Measurements from ENCODE around the gene PALM.

Gene PALM

DNA sequence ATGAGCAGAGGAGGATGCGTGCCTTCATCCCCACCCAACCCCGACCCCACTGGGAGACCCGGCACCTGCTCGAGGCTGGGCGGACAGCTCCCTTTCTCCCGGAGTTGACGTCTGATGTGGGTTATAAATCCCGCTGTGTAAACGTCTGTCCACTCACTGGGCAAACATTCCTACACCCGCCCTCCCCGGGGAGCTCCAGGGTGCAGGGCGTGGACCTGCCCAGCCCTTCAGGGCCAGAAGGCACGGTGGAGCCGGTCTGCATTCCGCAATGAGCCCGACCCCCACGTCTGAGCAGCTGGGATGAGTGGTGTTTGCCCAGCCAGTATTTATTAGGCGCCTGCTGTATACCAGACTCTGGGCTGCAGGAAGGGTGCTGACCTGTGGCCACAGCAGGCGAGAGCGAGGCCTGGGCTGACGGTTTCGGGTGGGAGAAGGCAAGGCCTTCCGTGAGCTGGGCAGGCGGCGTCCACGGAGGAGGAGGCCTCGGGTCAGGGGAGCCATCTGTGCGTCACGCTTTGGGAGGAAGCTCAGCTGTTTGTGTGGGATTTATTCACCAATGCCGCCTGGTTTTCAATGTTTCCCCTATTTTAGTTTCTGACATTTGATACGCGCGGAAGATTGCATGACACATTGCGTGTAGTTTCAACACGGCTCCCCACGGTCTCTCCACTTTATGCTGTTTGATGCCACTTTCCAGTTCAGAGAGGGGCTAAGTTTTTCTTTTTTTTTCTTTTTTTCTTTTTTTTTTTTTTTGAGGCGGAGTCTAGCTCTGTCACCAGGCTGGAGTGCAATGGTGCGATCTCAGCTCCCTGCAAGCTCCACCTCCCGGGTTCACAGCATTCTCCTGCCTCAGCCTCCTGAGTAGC, 44.1 kb downstream of the PALM start:
- peak; percentile 91 for DNase-seq (ENCODE audit: low read depth)
- H3K4me3 ChIP-seq (ENCODE audit: low read depth, low read length), result peak overlapping the region; percentile 11
- TF ChIP-seq, protein P1, sequence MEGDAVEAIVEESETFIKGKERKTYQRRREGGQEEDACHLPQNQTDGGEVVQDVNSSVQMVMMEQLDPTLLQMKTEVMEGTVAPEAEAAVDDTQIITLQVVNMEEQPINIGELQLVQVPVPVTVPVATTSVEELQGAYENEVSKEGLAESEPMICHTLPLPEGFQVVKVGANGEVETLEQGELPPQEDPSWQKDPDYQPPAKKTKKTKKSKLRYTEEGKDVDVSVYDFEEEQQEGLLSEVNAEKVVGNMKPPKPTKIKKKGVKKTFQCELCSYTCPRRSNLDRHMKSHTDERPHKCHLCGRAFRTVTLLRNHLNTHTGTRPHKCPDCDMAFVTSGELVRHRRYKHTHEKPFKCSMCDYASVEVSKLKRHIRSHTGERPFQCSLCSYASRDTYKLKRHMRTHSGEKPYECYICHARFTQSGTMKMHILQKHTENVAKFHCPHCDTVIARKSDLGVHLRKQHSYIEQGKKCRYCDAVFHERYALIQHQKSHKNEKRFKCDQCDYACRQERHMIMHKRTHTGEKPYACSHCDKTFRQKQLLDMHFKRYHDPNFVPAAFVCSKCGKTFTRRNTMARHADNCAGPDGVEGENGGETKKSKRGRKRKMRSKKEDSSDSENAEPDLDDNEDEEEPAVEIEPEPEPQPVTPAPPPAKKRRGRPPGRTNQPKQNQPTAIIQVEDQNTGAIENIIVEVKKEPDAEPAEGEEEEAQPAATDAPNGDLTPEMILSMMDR (conservative IDR thresholded peaks at IDR 0.05; ENCODE audit: low read depth, low read length), result no peak

DNA sequence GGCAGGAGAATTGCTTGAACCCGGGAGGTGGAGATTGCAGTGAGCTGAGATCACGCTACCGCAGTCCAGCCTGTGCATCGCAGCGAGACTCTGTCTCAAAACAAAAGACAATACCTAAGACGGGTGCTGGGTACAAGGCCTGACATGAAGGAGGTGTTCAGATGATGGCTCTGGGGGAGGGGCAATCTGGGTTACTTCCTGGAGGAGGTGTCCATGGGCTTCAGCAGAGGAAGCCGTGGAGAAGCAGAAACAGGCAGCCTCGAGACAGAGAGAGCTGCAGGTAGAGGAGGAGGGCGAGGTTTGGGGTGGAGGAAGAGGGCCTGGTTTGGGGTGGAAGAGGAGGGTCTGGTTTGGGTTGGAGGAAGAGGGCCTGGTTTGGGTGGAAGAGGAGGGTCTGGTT, 45.8 kb downstream of the PALM start:
- TF ChIP-seq, protein P1 (conservative IDR thresholded peaks at IDR 0.05; ENCODE audit: low read depth, low read length), result no peak
- H3K4me3 ChIP-seq (ENCODE audit: low read depth, low read length), result no peak overlapping the region
- no peak for DNase-seq (ENCODE audit: low read depth)

DNA sequence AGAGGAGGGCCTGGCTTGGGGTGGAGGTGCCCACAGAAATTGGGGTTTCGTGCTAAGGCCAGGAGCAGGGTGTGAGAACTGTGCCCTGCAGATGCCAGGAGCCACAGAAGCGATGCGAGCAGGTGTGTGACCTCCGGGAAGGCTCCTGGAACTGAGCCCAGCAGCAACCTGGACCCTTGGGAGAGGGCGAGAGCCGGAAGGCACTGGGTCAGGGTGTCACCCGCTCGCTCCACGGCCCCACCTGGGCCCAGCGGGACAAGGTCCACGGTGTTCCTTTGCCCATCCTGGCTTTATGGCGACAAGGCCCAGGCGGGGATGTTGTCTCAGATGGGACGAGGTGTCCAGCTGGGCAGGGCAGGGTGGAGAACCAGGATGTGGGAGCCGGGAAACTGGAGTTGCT, 46.3 kb downstream of the PALM start:
- TF ChIP-seq, protein P1 (conservative IDR thresholded peaks at IDR 0.05; ENCODE audit: low read depth, low read length), result no peak
- DNase-seq (ENCODE audit: low read depth), result no peak

DNA sequence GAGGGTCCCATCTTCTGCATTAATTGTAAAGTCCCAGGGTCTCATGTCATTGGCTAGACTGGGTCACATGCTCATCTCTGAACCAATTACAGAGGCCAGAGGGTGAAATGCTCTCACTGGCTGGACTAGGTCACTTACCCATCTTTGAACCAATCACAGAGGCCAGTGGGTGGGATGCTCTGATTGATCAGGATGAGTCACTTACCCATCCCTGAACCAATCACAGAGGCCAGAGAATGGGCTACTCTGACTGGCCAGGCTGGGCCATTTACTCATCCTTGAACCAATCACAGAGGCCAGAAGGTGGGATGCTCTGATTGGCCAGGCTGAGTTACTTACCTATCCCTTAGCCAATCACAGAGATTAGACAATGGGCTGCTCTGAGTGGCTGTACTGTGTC, 47.5 kb downstream of the PALM start:
- no peak overlapping the region for H3K4me3 ChIP-seq (ENCODE audit: low read depth, low read length)
- TF ChIP-seq, protein P1 (conservative IDR thresholded peaks at IDR 0.05; ENCODE audit: low read depth, low read length), result no peak
- peak; percentile 52 for DNase-seq (ENCODE audit: low read depth)

More for the DNA sequence above, 46.3 kb downstream of the PALM start:
- no peak overlapping the region for H3K4me3 ChIP-seq (ENCODE audit: low read depth, low read length)

DNA sequence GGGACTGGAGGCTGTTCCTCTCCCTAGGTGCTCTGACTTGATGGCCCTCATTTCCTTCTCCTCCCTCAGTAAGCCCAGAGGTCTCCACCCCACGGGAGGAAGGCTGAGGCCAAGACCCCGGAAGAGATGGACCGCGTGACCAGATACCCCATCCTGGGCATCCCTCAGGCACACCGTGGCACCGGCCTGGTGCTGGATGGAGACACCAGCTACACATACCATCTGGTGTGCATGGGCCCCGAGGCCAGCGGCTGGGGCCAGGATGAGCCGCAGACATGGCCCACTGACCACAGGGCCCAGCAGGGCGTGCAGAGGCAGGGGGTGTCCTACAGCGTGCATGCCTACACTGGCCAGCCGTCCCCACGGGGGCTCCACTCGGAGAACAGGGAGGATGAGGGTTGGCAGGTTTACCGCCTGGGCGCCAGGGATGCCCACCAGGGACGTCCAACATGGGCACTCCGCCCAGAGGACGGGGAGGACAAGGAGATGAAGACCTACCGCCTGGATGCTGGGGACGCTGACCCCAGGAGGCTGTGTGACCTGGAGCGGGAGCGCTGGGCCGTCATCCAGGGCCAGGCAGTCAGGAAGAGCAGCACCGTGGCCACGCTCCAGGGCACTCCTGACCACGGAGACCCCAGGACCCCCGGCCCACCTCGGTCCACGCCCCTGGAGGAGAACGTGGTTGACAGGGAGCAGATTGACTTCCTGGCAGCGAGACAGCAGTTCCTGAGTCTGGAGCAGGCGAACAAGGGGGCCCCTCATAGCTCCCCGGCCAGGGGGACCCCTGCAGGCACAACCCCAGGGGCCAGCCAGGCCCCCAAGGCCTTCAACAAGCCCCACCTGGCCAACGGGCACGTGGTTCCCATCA, 48.3 kb downstream of the PALM start:
- no peak for DNase-seq (ENCODE audit: low read depth)
- H3K4me3 ChIP-seq (ENCODE audit: low read depth, low read length), result no peak overlapping the region
- TF ChIP-seq, protein P1 (conservative IDR thresholded peaks at IDR 0.05; ENCODE audit: low read depth, low read length), result no peak

DNA sequence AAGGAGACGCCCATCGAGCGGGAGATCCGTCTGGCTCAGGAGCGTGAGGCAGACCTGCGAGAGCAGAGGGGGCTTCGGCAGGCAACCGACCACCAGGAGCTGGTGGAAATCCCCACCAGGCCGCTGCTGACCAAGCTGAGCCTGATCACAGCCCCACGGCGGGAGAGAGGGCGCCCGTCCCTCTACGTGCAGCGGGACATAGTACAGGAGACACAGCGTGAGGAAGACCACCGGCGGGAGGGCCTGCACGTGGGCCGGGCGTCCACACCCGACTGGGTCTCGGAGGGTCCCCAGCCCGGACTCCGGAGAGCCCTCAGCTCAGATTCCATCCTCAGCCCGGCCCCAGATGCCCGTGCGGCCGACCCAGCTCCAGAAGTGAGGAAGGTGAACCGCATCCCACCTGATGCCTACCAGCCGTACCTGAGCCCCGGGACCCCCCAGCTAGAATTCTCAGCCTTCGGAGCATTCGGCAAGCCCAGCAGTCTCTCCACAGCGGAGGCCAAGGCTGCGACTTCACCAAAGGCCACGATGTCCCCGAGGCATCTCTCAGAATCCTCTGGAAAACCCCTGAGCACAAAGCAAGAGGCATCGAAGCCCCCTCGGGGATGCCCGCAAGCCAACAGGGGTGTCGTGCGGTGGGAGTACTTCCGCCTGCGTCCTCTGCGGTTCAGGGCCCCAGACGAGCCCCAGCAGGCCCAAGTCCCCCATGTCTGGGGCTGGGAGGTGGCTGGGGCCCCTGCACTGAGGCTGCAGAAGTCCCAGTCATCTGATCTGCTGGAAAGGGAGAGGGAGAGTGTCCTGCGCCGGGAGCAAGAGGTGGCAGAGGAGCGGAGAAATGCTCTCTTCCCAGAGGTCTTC, 49.3 kb downstream of the PALM start:
- no peak overlapping the region for H3K4me3 ChIP-seq (ENCODE audit: low read depth, low read length)
- TF ChIP-seq, protein P1 (conservative IDR thresholded peaks at IDR 0.05; ENCODE audit: low read depth, low read length), result no peak
- DNase-seq (ENCODE audit: low read depth), result no peak
